Measurements from ENCODE around the gene MAP1B.

Gene MAP1B

DNA sequence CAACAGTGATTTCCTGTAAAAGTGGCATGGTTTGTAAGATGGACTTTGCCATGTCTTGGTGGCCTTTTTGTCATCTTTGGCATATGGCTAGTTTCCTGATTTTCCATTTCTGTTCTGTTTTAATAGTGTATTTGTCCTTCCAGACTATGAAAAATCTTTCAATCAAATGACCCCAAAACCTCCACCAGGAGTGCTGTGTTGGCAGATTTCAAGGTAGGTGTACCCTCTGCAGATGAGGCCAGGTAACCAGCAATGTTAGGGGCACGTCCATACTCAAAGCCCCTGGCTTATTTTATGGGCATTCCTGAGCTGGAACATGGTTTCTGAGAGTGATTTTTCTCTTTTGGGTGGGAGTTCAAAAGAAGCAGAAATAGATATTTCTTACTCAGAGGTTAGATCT is 15.2 kb upstream of the MAP1B start:
- TF ChIP-seq, protein P1, sequence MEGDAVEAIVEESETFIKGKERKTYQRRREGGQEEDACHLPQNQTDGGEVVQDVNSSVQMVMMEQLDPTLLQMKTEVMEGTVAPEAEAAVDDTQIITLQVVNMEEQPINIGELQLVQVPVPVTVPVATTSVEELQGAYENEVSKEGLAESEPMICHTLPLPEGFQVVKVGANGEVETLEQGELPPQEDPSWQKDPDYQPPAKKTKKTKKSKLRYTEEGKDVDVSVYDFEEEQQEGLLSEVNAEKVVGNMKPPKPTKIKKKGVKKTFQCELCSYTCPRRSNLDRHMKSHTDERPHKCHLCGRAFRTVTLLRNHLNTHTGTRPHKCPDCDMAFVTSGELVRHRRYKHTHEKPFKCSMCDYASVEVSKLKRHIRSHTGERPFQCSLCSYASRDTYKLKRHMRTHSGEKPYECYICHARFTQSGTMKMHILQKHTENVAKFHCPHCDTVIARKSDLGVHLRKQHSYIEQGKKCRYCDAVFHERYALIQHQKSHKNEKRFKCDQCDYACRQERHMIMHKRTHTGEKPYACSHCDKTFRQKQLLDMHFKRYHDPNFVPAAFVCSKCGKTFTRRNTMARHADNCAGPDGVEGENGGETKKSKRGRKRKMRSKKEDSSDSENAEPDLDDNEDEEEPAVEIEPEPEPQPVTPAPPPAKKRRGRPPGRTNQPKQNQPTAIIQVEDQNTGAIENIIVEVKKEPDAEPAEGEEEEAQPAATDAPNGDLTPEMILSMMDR (IDR thresholded peaks at IDR 0.05), result no peak
- peaks cover 16% of the 10 kb centered on the region for H3K27me3 Mint-ChIP-seq (ENCODE audit: low read depth, poor library complexity)
- no peak for DNase-seq
- H3K36me3 Mint-ChIP-seq (ENCODE audit: low read depth), result no peaks in the 10 kb centered on the region
- H3K27ac Mint-ChIP-seq, result no peak overlapping the region
- H3K4me1 Mint-ChIP-seq, result no peaks in the 10 kb centered on the region
- no peak overlapping the region for H3K4me3 Mint-ChIP-seq
- no peaks in the 10 kb centered on the region for H3K9me3 Mint-ChIP-seq

DNA sequence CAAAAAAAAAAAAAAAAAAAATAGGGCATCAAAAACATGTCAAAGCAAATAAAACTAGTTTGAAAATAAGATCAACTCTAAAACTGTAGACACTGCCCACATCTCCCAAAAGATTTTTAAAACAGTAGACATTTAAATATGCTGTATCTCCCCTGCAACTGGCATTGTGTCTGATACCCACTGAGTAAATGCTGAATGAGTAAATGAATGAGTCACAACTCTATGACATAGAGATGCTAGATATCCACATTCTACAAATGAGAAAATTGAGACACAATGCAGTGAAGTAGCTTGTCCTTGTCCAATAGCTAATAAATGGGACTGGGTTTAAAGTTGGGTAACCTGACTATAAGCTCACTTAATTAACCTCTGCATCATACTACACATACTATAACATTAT is 14.1 kb upstream of the MAP1B start:
- TF ChIP-seq, protein P1 (IDR thresholded peaks at IDR 0.05), result no peak
- Mint-ChIP-seq H3K4me1 (no peaks in the 10 kb centered on the region), H3K27ac (no peak overlapping the region), H3K4me3 (no peak overlapping the region), H3K36me3 (ENCODE audit: low read depth) (no peaks in the 10 kb centered on the region), H3K27me3 (ENCODE audit: low read depth, poor library complexity) (peaks cover 17% of the 10 kb centered on the region), H3K9me3 (no peaks in the 10 kb centered on the region)
- no peak for DNase-seq

DNA sequence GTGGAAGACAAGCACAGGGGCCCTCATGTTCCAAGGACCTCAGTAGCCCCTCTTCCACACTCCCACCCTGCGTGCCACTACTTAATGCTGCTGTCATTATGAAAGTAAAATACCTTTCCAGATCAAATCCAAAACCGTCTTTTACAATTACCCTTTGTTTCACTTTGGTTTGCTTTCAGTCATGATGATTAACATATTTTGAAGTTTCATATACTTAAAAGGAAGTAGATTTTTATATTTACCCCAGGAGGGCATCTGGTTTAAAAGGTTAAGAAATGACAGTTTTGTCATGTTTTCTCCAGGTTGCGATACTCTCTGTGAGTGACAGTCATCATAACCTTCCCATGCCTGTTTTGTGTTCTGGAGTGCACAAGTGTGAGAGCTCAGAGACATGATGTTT is 13.5 kb upstream of the MAP1B start:
- TF ChIP-seq, protein P1 (IDR thresholded peaks at IDR 0.05), result no peak
- H3K27me3 Mint-ChIP-seq (ENCODE audit: low read depth, poor library complexity), result peaks cover 17% of the 10 kb centered on the region

DNA sequence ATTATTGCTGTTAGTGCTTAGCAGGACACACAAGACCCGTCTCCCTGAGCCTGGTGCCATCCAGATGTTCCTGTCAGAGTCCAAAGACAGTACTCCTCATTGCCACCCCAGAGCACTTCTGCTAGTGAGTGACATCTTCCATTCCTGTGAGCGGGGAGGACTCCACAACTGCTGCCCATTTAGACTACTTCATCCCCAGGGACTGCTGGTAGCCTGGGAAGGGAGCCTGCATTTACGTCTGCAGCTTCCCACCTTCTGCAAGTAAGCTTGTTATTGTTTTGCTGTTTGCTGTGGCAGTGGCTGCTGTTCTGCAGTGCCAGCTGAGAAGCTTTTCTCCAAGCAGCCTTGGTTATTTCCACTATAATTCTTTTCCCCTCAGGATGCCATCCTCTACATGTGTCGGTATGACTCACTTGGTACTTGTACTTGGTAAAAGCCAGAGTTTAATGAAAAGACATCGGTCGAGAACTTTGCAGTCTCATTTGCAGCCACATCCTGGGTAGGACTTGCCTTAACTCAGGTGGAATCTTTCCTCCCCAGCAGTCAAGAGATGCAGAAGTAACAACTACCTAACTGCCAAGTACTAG is 10.6 kb upstream of the MAP1B start:
- DNase-seq, result no peak
- peaks cover 3% of the 10 kb centered on the region for H3K36me3 Mint-ChIP-seq (ENCODE audit: low read depth)
- TF ChIP-seq, protein P1 (IDR thresholded peaks at IDR 0.05), result no peak
- no peak overlapping the region for H3K27ac Mint-ChIP-seq
- H3K9me3 Mint-ChIP-seq, result no peaks in the 10 kb centered on the region
- H3K27me3 Mint-ChIP-seq (ENCODE audit: low read depth, poor library complexity), result peaks cover 9% of the 10 kb centered on the region
- H3K4me1 Mint-ChIP-seq, result peaks cover 8% of the 10 kb centered on the region
- no peak overlapping the region for H3K4me3 Mint-ChIP-seq

More for the DNA sequence above, 13.5 kb upstream of the MAP1B start:
- Mint-ChIP-seq H3K4me1 (no peaks in the 10 kb centered on the region), H3K27ac (no peak overlapping the region), H3K36me3 (ENCODE audit: low read depth) (no peaks in the 10 kb centered on the region), H3K9me3 (no peaks in the 10 kb centered on the region), H3K4me3 (no peak overlapping the region)
- DNase-seq, result no peak

DNA sequence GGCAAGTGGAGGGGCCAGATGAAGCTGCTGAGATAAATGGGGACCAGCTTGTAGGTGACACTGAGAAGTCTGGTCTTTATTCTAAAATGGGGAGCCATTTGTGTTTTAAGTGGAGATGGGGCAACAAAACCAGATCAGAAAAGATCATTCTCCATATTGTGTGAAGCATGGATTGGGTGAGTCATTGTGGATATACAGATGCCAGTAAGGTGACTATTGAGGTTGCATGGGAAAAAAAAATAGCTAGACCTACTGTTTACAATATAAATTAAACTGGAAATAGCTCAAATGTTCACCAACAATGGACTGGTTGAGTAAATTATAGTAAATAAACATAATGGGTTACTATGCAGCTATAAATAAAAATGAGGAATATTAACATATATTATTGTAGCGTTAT is 5.4 kb upstream of the MAP1B start:
- Mint-ChIP-seq H3K4me1 (peaks cover 10% of the 10 kb centered on the region), H3K36me3 (ENCODE audit: low read depth) (peaks cover 10% of the 10 kb centered on the region), H3K27me3 (ENCODE audit: low read depth, poor library complexity) (peaks cover 3% of the 10 kb centered on the region), H3K4me3 (no peak overlapping the region), H3K9me3 (peaks cover 5% of the 10 kb centered on the region), H3K27ac (no peak overlapping the region)
- TF ChIP-seq, protein P1 (IDR thresholded peaks at IDR 0.05), result no peak
- no peak for DNase-seq

DNA sequence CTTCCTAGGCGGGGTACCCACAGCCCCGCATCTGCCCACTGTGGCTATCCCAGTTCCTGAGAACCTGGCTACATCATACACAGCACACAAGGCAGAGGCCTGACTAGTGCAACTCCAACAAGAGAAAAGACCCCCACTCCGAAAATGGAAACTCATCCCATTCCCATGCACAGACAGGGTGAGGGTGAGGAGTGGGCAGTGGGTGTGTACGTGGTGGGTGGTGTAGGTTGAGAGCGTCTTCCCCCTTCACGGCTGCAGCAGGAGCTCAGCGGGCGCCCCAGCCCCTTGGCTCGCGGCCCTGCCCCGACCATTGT is 501 bp upstream of the MAP1B start:
- Mint-ChIP-seq H3K4me1 (peaks cover 38% of the 10 kb centered on the region), H3K36me3 (ENCODE audit: low read depth) (peaks cover 5% of the 10 kb centered on the region), H3K9me3 (peaks cover 5% of the 10 kb centered on the region), H3K4me3 (peak overlapping the region; percentile 95), H3K27ac (peak overlapping the region; percentile 38), H3K27me3 (ENCODE audit: low read depth, poor library complexity) (no peaks in the 10 kb centered on the region)
- no peak for DNase-seq
- TF ChIP-seq, protein P1 (IDR thresholded peaks at IDR 0.05), result no peak
